IMR-90 (cell line): Measurements from ENCODE around the gene OR51G2.

Source experiments
- CHD1 ChIP-seq: IDR thresholded peaks from 2 replicates; pipeline ENCODE4 v1.6.1; 2012; ENCODE audit warnings: low read depth, low read length, improper control_type of control experiment
- CTCF ChIP-seq: conservative IDR thresholded peaks from 2 replicates; pipeline ENCODE4 v1.5.1; 2012; ENCODE audit warnings: mild to moderate bottlenecking, low read depth, low read length, improper control_type of control experiment
- FOS ChIP-seq: fragments of 150-350 bp; IDR thresholded peaks from 2 replicates; pipeline ENCODE4 v1.6.1; 2016; ENCODE audit warnings: low read depth, low read length
- POLR2A ChIP-seq: IDR thresholded peaks from 2 replicates; pipeline ENCODE4 v1.6.1; 2012; ENCODE audit warnings: mild to moderate bottlenecking, low read depth, low read length

GRCh38 chr11:4924239-4924638, 5.1 kb upstream of the OR51G2 start, which contains the start of gene OR51G1:
- no peak for TF ChIP-seq CTCF
- no peak for TF ChIP-seq CHD1
- no peak for TF ChIP-seq FOS
- no peak for TF ChIP-seq POLR2A
